Activated naive CD4-positive, alpha-beta T cell treated with anti-CD3 and anti-CD28 coated beads, Interleukin-2, amount 10 ng/mL, durations not matched to agents 5 hours and 36 hours (primary cell): ENCODE measurements around the gene SLC7A7. TPM values are rescaled to one million over a fixed set of nuclear protein-coding genes. Genes with fewer than 3 reads are reported as not detected.

Experiments used
- total RNA-seq, 2 experiments: library from RNA; stranded (reverse); gene quantifications; one replicate each; pipeline ENCODE4 v1.2.3, GENCODE V29; 2021

Gene SLC7A7
- total RNA-seq: under 1 TPM; 0.43 to 0.70 TPM

GRCh38 chr14:22814941-22815713, at the start of gene SLC7A7:
Gene SLC7A7, minus strand, starts transcription at chr14:22815435. Its CDS starts 2,037 bp downstream, at chr14:22813398.

DNA sequence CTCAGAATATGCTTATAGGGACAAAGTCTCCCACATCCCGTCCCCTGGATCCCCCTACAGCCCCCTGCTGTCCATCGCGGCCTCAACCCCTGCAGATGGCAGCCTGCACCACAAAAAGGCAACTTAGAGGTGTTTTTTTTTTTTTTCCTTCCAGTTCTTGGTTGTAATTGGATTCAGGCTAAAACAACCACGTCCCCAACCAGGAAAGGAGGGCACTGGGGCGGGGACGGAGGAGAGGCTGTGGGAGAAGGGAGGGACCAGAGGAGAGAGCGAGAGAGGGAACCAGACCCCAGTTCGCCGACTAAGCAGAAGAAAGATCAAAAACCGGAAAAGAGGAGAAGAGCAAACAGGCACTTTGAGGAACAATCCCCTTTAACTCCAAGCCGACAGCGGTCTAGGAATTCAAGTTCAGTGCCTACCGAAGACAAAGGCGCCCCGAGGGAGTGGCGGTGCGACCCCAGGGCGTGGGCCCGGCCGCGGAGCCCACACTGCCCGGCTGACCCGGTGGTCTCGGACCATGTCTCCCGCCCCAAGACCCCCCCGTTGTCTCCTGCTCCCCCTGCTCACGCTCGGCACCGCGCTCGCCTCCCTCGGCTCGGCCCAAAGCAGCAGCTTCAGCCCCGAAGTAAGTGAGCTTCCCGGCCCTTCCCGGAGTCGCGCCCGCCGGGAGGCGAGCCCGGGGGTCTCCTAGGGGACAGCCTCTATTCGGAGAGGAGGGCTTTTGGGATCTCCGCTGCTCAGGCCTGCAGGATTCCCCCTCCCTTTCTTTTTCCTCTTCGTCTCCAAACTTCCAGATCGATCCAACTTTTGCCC, 21.3 kb upstream of the SLC7A7 start, which contains the start of gene MMP14:
Gene MMP14 (plus strand): TSS at position 285 of the 813 bp plus-strand sequence. CDS start 233 bp downstream, at position 518.

DNA sequence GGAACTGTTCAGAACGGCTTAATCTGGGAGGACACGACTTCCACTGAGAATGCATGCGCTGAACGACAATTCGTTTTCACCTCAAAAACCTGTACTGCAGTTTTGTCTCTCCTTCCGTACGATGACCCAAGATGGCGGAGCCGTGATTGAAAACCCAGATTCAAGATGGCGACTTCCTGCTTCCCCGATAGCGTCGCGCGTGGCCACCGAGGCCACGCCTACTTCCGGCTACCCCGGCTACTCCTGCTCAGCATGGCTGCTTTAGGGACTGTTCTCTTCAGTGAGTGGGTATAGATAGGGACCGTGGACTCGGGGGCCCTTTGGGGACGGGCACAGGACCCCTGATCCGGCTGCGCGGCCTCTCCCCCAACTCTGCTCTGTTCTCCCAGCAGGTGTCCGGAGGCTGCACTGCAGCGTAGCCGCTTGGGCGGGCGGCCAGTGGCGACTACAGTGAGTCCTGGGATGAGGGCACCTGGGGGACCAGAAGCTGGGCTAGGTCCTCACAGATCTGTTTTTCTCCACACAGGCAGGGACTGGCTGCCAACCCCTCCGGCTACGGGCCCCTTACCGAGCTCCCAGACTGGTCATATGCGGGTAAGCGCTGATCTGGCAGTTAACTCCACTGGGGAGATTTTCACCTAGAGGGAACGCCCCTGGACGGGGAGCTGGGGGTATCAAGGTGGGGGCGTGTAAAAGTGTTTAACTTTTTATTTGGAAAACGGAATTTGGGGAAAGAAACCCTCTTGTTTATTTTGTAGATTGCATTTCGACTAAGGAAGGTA, 14.6 kb upstream of the SLC7A7 start, which contains the start of gene MRPL52:
Gene MRPL52 (plus strand): TSS at position 227 of the 782 bp plus-strand sequence. CDS start 26 bp downstream, at position 253.

DNA sequence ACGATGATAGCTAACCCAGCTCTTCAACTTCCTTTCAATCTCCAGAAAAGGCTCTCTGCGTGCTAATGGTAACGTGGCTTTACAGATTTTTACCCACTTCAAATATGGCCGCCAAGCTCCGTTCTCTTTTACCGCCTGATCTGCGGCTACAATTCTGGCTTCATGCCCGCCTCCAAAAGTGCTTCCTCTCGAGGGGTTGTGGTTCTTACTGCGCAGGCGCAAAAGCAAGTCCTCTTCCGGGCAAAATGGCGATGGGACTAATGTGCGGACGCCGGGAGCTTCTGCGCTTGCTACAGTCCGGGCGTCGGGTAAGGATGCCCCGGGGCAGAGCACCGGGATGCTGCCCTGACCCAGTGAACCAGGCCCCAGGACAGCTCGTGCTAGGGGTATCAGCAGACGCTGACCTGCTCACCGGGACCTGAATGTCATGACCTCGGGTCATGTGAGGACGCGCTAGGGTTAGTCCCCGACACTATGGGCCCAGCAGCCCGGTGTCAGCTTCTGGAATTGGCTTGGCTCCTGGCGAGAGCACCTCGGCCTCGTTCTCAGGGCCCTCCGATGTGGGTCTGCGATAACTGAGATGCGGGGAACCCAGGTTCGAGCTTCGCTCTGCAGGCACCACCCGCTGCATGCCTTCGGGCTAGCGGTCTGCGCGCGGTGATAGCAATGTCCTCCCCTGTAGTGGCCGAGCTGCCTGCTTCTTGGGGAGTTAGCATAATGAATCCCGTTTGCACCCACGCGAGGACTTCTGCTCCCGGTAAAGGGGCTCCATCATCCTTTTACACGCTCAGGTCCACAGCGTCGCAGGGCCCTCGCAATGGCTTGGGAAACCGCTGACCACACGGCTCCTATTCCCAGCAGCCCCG, 48.5 kb downstream of the SLC7A7 start, which contains the start of gene OXA1L:
Gene OXA1L (plus strand): TSS at position 232 of the 866 bp plus-strand sequence. CDS start 14 bp downstream, at position 246.

Other genes starting within 250 kb of the SLC7A7 start
- 100 to 1,000 TPM; 140 to 141 TPM for gene DAD1, start 226.2 kb downstream of the SLC7A7 start, total RNA-seq
- 10 to 100 TPM; 13.0 to 14.6 TPM for gene ABHD4, start 217.1 kb downstream of the SLC7A7 start, total RNA-seq
- gene OR6J1, start 171.1 kb downstream of the SLC7A7 start, total RNA-seq: not detected
- gene OXA1L, start 48.7 kb downstream of the SLC7A7 start, total RNA-seq: 100 to 1,000 TPM; 140 to 144 TPM
- 100 to 1,000 TPM in 1 of 2 experiments, 10 to 100 TPM in 1; 92.2 to 100 TPM for gene MRPL52, start 14.5 kb upstream of the SLC7A7 start, total RNA-seq
- 1 to 10 TPM in 1 of 2 experiments, under 1 TPM in 1; 0.99 to 2.0 TPM for gene MMP14, start 21.1 kb upstream of the SLC7A7 start, total RNA-seq
- 10 to 100 TPM; 69.7 to 72.4 TPM for gene LRP10, start 56.3 kb upstream of the SLC7A7 start, total RNA-seq
- gene REM2, start 67.8 kb upstream of the SLC7A7 start, total RNA-seq: 1 to 10 TPM; 1.1 to 1.2 TPM
- gene RBM23, start 103.7 kb upstream of the SLC7A7 start, total RNA-seq: 10 to 100 TPM; 76.4 to 76.6 TPM
- gene PRMT5, start 113.9 kb upstream of the SLC7A7 start, total RNA-seq: 10 to 100 TPM; 42.9 to 59.5 TPM
- gene HAUS4, start 141.7 kb upstream of the SLC7A7 start, total RNA-seq: 10 to 100 TPM; 62.7 to 67.4 TPM
- gene AJUBA, start 167.1 kb upstream of the SLC7A7 start, total RNA-seq: 1 to 10 TPM in 1 of 2 experiments, under 1 TPM in 1; 0.96 to 1.4 TPM
- 10 to 100 TPM in 1 of 2 experiments, 1 to 10 TPM in 1; 9.3 to 10.8 TPM for gene C14orf93, start 194.7 kb upstream of the SLC7A7 start, total RNA-seq
- gene PSMB5, start 219.5 kb upstream of the SLC7A7 start, total RNA-seq: 10 to 100 TPM; 45.6 to 46.8 TPM
- gene PSMB11, start 226.8 kb upstream of the SLC7A7 start, total RNA-seq: not detected
- 1 to 10 TPM; 2.3 to 2.5 TPM for gene CDH24, start 242.1 kb upstream of the SLC7A7 start, total RNA-seq